Central memory CD4-positive, alpha-beta T cell (primary cell): ENCODE results near the gene NPTN.

Experiments
- DNase-seq: peaks from one replicate; pipeline ENCODE4 v3.0.0; 2022

The NPTN gene

GRCh38 chr15:73517566-73517965 lies 115.6 kb downstream of the NPTN start:
- DNase-seq: no peak

GRCh38 chr15:73515527-73515926 lies 117.7 kb downstream of the NPTN start:
- no peak for DNase-seq
